Peyer's patch (tissue), 4 donors: ENCODE results near the gene MGA.

Source experiments
- POLR2A ChIP-seq, 2 donors: fragments of 450-650 bp; IDR thresholded peaks; one replicate each; pipeline ENCODE4 v1.5.1; 2017; ENCODE audit warnings: antibody characterized with exemption in 2 of 2, mild to moderate bottlenecking in 2 of 2, moderate library complexity in 2 of 2
- TF ChIP-seq, protein P1 (sequence below), 6 experiments: fragments of 450-650 bp in 4 of 6; fragments of 200-600 bp in 2 of 6; sonication (generic) in 1 of 6; IDR thresholded peaks; one replicate each; pipeline ENCODE4 v1.5.1; 2017 to 2019; ENCODE audit warnings: antibody characterized with exemption in 6 of 6, mild to moderate bottlenecking in 3 of 6, moderate library complexity in 1 of 6

DNA sequence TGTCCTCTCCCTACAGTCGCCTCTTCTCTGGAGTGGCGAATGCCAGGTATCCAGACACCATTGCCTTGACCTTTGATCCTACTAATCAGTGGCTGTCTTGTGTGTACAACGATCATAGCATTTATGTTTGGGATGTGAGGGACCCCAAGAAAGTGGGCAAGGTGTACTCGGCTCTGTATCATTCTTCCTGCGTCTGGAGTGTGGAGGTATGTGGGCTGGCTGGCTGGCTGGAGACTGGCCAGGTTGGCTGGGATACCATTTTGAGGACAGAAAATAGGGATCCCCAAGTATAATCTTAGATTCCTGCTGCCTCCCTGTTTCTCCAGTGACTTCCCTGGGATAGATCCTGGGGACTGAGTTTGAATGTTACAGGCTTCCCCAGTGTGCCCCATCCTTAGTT lies 154.3 kb downstream of the MGA start:
- TF ChIP-seq, protein P1, sequence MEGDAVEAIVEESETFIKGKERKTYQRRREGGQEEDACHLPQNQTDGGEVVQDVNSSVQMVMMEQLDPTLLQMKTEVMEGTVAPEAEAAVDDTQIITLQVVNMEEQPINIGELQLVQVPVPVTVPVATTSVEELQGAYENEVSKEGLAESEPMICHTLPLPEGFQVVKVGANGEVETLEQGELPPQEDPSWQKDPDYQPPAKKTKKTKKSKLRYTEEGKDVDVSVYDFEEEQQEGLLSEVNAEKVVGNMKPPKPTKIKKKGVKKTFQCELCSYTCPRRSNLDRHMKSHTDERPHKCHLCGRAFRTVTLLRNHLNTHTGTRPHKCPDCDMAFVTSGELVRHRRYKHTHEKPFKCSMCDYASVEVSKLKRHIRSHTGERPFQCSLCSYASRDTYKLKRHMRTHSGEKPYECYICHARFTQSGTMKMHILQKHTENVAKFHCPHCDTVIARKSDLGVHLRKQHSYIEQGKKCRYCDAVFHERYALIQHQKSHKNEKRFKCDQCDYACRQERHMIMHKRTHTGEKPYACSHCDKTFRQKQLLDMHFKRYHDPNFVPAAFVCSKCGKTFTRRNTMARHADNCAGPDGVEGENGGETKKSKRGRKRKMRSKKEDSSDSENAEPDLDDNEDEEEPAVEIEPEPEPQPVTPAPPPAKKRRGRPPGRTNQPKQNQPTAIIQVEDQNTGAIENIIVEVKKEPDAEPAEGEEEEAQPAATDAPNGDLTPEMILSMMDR (IDR thresholded peaks at IDR 0.05), result no peak
- TF ChIP-seq POLR2A (IDR thresholded peaks at IDR 0.05), result no peak
